Sciatic nerve (tissue), 2 donors: ENCODE results near the gene TRAPPC2. TPM values are rescaled to one million over a fixed set of nuclear protein-coding genes. Genes with fewer than 3 reads are reported as not detected.
"Not testable (repeated sequence)": the region's sequence is repeated elsewhere in the genome, so short reads cannot be mapped to it uniquely, and the experiment has no call there.

ENCODE experiments used
- ATAC-seq: fragments of 200-7000 bp; cut with Tn5 transposase; one replicate; pipeline ENCODE4 v1.9.1; 2020; ENCODE audit warnings: mild to moderate bottlenecking, moderate library complexity
- DNase-seq: peaks from one replicate; pipeline ENCODE4 v3.0.0-alpha.2; 2020; ENCODE audit warnings: low spot score
- intact Hi-C: fragments of 100-400 bp; cut with DNase I; formaldehyde crosslinking; loops from one replicate; pipeline ENCODE4 v1.14.2; 2022
- total RNA-seq: library from RNA; stranded (reverse); fragmentation: NEBNext Ultra II Directional; extraction: Animal tissue kit (Norgen Biotek cat#: 25700); gene quantifications from one replicate; pipeline ENCODE4 v1.2.1, GENCODE V29; 2021
- donor health status: DM: no; HTN: no; CAD: no.
- donor health status: DM: no; HTN: no; CAD: no.

The TRAPPC2 gene
- total RNA-seq, 1 donor from 2014 or later = 15.7 TPM

- ATAC-seq (no peak), DNase-seq (no peak)
- intact Hi-C loops = no loop called here
Observed at GRCh38 chrX:13750812-13751211, 16.4 kb upstream of the TRAPPC2 start.

DNA sequence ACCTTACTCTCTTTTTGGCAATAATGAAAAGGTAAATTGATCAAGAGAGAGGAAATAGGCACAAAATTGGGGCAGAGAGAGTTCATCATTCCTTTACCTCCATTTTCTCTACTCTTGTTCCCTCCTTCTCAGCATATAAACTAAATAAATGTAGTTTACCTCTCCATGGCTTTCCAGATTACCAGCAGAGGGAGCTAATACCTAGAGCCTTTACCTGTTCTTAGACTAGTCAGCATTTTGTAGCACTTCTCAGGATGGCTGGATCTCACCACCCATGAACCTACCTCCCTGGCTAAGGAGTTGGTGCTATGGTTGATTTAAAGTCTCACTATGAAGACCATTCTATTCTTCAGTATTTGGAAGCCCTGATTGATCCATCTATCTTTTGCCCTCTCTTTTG is 15.8 kb upstream of the TRAPPC2 start:
- ATAC-seq = peak; percentile 42
- intact Hi-C loops = no loop called here
- no peak for DNase-seq

- DNase-seq = no peak
- ATAC-seq = no peak
- intact Hi-C loops = no loop called here
Observed at GRCh38 chrX:13748486-13748885, 14.1 kb upstream of the TRAPPC2 start.

GRCh38 chrX:13747836-13748235 is 13.4 kb upstream of the TRAPPC2 start:
- ATAC-seq (peak; percentile 58), DNase-seq (no peak)
- intact Hi-C loops = no loop called here

DNA sequence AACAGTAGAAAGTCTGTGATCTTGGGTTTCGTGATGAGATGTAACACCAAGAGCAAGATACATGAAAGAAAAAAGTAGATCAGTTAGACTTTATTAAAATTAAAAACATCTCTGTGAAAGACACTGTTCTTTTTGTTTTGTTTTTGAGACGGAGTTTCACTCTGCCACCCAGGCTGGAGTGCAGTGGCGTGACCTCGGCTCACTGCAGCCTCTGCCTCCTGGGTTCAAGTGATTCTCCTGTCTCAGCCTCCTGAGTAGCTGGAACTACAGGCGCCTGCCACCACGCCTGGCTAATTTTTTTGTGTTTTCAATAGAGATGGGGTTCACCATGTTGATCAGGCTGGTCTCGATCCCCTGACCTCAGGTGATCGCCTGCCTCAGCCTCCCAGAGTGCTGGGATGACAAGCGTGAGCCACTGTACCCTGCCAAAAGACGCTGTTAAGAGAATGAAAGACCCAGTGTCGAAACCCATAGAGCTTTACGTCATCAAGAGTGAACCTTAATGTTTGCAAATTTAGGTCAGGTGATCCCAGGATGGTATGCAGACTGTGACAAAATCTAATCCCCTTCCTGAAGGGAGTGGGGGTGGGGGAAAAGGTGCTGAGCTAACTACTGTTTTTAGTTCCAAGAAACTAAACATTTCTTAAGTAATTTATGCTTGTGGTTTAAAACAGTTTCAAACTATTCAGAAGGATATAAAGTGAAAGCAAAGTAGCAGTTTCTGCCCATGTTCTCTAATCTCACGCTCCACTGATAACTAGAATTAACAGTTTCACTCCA is 8.2 kb upstream of the TRAPPC2 start:
- DNase-seq = no peak
- intact Hi-C loops = no loop called here
- ATAC-seq = no peak

GRCh38 chrX:13741695-13742094 is 7.3 kb upstream of the TRAPPC2 start:
- ATAC-seq (no peak), DNase-seq (no peak)
- intact Hi-C loops = no loop called here

GRCh38 chrX:13733506-13733905 is 914 bp downstream of the TRAPPC2 start:
- ATAC-seq = no peak
- DNase-seq = no peak
- intact Hi-C loops = no loop called here

- ATAC-seq = no peak
Observed at GRCh38 chrX:13732246-13733067, 2.0 kb downstream of the TRAPPC2 start.

GRCh38 chrX:13730523-13730922 is 3.9 kb downstream of the TRAPPC2 start:
- intact Hi-C loops, ATAC-seq, DNase-seq: not testable (repeated sequence)

More at GRCh38 chrX:13732246-13733067, 2.0 kb downstream of the TRAPPC2 start:
- intact Hi-C loops = no loop called here
- DNase-seq = no peak

- DNase-seq, intact Hi-C loops, ATAC-seq: not testable (repeated sequence)
Observed at GRCh38 chrX:13726583-13726982, 7.8 kb downstream of the TRAPPC2 start.

DNA sequence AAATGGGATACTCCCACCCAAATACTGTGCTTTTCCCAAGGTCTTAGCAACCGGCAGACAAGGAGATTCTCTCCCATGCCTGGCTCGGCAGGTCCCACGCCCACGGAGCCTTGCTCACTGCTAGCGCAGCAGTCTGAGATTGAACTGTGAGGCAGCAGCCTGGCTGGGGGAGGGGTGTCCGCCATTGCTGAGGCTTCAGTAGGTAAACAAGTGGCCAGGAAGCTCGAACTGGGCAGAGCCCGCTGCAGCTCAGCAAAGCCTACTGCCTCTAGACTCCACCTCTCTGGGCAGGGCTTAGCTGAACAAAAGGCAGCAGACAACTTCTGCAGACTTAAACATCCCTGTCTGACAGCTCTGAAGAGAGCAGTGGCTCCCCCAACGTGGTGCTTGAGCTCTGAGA is 9.5 kb downstream of the TRAPPC2 start:
- DNase-seq, ATAC-seq, intact Hi-C loops: not testable (repeated sequence)

DNA sequence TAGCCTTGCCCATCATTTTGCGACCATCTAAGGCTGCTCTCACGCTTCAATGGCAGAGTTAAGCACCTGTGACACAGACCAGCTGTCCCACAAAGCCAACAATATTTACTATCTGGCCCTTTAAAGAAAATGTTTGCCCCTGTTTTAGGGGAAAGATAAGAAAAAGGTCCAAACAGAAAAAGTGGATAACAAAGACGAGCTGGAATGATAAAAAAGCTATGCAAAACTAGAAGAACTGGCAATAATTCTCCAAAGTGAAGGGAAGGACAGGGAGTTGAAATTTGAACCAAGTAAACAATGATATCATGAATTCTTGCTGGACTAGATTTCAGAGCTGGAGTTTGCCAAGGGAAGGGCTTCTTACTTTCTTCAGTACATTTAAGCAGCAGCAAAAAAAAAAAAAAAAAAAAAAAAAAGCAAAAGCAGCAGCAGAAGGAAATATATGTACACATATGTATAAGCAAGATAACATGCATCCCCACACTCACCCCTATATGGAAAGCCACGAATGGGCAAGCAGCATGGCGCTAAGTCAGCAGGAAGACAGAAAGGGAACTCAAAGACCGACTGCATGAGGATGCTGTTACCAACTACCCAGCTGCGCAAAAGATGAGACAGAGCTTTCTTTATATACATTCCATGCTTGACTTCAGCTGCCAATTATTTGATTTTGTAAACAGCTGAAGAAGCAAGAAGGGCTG is 12.5 kb downstream of the TRAPPC2 start:
- intact Hi-C loops = no loop called here
- no peak for DNase-seq
- ATAC-seq = no peak

DNA sequence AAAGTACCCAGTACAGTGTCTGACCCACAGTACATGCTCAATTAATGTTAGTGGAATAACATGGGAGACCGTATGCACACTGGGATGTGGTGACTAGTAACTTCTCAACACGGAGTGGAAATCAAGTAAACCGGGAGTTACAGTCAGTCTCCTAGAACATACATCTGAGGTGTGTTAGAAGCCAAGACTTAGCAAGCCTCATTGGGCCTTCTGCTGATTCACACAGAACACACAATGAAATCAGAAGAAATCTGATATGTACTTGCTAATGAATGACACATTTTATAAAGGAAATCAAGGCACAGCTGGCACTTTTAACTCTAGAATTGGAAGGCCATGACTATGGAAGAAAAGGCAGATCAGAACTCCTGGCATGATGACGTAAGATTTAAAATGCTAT is 13.0 kb downstream of the TRAPPC2 start:
- no peak for ATAC-seq

GRCh38 chrX:13719192-13719856 is 15.1 kb downstream of the TRAPPC2 start:
- intact Hi-C loops = no loop called here
- no peak for DNase-seq
- no peak for ATAC-seq

More for the DNA sequence above, 13.0 kb downstream of the TRAPPC2 start:
- DNase-seq = no peak
- intact Hi-C loops = no loop called here

- DNase-seq = no peak
- ATAC-seq = peak; percentile 78
- intact Hi-C loops = no loop called here
Observed at GRCh38 chrX:13717700-13718472, 16.5 kb downstream of the TRAPPC2 start.

DNA sequence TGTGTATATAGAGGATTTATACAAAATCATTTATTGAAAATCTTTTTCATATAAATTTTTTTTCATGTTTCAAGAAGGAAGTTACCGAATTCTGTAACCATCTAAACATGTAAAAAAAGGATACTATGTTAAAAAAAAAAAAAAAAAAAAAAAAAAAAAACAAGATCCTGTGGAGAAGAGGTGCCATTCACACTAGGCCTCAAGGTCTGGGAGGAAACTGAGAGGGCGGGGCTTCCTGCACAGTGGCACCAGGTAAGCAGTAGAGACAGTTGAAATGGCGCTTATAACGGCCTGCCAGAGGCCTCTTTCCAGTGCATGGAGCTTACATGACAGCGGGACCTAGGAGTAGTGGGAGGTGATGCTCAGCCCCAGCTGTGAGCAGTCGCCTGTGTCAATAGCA is 17.5 kb downstream of the TRAPPC2 start:
- DNase-seq = no peak
- ATAC-seq = no peak
- intact Hi-C loops = no loop called here

GRCh38 chrX:13716455-13716854 is 18.0 kb downstream of the TRAPPC2 start:
- DNase-seq (no peak), ATAC-seq (no peak)
- intact Hi-C loops = no loop called here

- ATAC-seq (no peak), DNase-seq (no peak)
- intact Hi-C loops = no loop called here
Observed at GRCh38 chrX:13711141-13711540, 23.3 kb downstream of the TRAPPC2 start.
